SIG-M5 treated with dmso at 0.1 percent for 504 hours (cell line): ENCODE measurements around the gene ELOA2.
"Not testable (repeated sequence)": the region's sequence is repeated elsewhere in the genome, so short reads cannot be mapped to it uniquely, and the experiment has no call there.

Source experiments
- DNase-seq: peaks from one replicate; lab custom pipeline; 2025; ENCODE audit not compliant: unreplicated experiment; lab: John Stamatoyannopoulos, UW

The ELOA2 gene

GRCh38 chr18:47035156-47035671 lies at the start of gene ELOA2:
ELOA2 (minus strand) TSS chr18:47035621; CDS start chr18:47035264, 357 bp downstream.
- DNase-seq = no peak

- no peak for DNase-seq
Measured at GRCh38 chr18:47081578-47081977, 46.2 kb upstream of the ELOA2 start.

GRCh38 chr18:47080872-47081271 lies 45.5 kb upstream of the ELOA2 start:
- DNase-seq = no peak

GRCh38 chr18:47077111-47077510 lies 41.7 kb upstream of the ELOA2 start:
- no peak for DNase-seq

- DNase-seq = no peak
Measured at GRCh38 chr18:47075098-47075883, 39.9 kb upstream of the ELOA2 start.

- DNase-seq = no peak
Measured at GRCh38 chr18:47067648-47068047, 32.2 kb upstream of the ELOA2 start.

GRCh38 chr18:47063096-47063495 lies 27.7 kb upstream of the ELOA2 start:
- no peak for DNase-seq

GRCh38 chr18:47062471-47062870 lies 27.1 kb upstream of the ELOA2 start:
- no peak for DNase-seq

GRCh38 chr18:47054369-47054768 lies 18.9 kb upstream of the ELOA2 start:
- no peak for DNase-seq

- DNase-seq = peak; percentile 16
Measured at GRCh38 chr18:47050468-47050867, 15.0 kb upstream of the ELOA2 start.

- DNase-seq = no peak
Measured at GRCh38 chr18:47040982-47041381, 5.6 kb upstream of the ELOA2 start.

GRCh38 chr18:47036927-47037578 lies 1.6 kb upstream of the ELOA2 start:
- no peak for DNase-seq

GRCh38 chr18:47036298-47036874 lies 965 bp upstream of the ELOA2 start:
- peak; percentile 3 for DNase-seq

GRCh38 chr18:47034591-47034990 lies 830 bp downstream of the ELOA2 start:
- DNase-seq = not testable (repeated sequence)

GRCh38 chr18:47032945-47033344 lies 2.5 kb downstream of the ELOA2 start:
- DNase-seq = no peak

- DNase-seq = not testable (repeated sequence)
Measured at GRCh38 chr18:47030887-47031286, 4.5 kb downstream of the ELOA2 start.

GRCh38 chr18:47029684-47030353 lies 5.6 kb downstream of the ELOA2 start:
- DNase-seq = not testable (repeated sequence)

- DNase-seq = not testable (repeated sequence)
Measured at GRCh38 chr18:47028738-47029137, 6.7 kb downstream of the ELOA2 start.

- DNase-seq = not testable (repeated sequence)
Measured at GRCh38 chr18:47025557-47026174, 9.8 kb downstream of the ELOA2 start.

- not testable (repeated sequence) for DNase-seq
Measured at GRCh38 chr18:47023769-47024465, 11.5 kb downstream of the ELOA2 start.
